Measurements from ENCODE around the gene ASAP2.

GRCh38 chr2:9269695-9270360, 63.2 kb downstream of the ASAP2 start:
- TF ChIP-seq CTCF (conservative IDR thresholded peaks at IDR 0.05) (no peak), EZH2 (IDR thresholded peaks at IDR 0.05; ENCODE audit: low read depth) (no peak)

All from PC-9 (cell line).